IPS-18a (cell line): Measurements from ENCODE around the gene SORCS3.

Source experiments
- H3K27ac ChIP-seq: one replicate; pipeline ENCODE4 v1.5.1; 2013; ENCODE audit warnings: low read length
- H3K27me3 ChIP-seq: one replicate; pipeline ENCODE4 v1.6.1; 2013; ENCODE audit warnings: mild to moderate bottlenecking, low read length; ENCODE audit not compliant: control insufficient read depth, insufficient read depth
- H3K36me3 ChIP-seq: one replicate; pipeline ENCODE4 v1.6.1; 2013; ENCODE audit warnings: low read depth, low read length; ENCODE audit not compliant: control insufficient read depth
- H3K4me1 ChIP-seq: one replicate; pipeline ENCODE4 v1.6.1; 2013; ENCODE audit warnings: low read depth, low read length; ENCODE audit not compliant: control insufficient read depth
- H3K4me3 ChIP-seq: one replicate; pipeline ENCODE4 v1.5.1; 2013; ENCODE audit warnings: low read length
- H3K9ac ChIP-seq: one replicate; pipeline ENCODE4 v1.6.1; 2013; ENCODE audit warnings: mild to moderate bottlenecking, low read length, moderate library complexity
- H3K9me3 ChIP-seq: one replicate; pipeline ENCODE4 v1.6.1; 2013; ENCODE audit warnings: low read depth, low read length; ENCODE audit not compliant: control insufficient read depth

Gene SORCS3

DNA sequence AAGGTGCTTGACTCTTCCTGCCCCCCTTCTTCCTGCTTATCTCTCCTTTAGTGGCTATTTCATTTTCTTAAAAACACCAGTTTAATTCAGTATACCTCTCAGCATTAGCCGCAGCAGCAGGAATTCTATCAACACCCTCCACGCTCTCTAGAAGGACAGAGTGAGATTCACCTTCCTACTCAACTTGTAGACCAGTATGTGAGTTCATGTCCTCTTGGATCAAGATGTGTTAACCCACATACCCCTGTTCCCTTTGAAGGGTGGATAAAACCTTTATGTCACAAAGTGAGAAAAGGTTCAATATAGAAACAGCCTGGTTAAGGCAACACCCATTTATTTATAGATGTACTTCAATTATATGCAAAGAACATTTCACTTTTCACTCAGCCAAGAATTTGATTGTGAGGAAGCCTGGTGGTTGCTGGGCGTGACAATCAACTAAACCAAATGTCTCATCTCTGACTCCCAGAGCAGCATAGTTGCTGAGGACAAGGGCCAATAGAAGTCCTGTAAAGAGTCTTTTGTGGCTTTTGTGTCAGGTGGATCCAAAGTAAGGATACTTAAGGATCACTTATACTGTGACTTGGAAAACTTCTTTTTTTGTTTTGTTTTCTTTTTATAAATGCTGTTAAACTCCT is 617.1 kb downstream of the SORCS3 start:
- Histone ChIP-seq H3K36me3 (no peaks in the 10 kb centered on the region), H3K27ac (no peak overlapping the region), H3K4me3 (no peak overlapping the region), H3K27me3 (no peaks in the 10 kb centered on the region), H3K9me3 (no peaks in the 10 kb centered on the region), H3K4me1 (no peaks in the 10 kb centered on the region), H3K9ac (no peak overlapping the region)

DNA sequence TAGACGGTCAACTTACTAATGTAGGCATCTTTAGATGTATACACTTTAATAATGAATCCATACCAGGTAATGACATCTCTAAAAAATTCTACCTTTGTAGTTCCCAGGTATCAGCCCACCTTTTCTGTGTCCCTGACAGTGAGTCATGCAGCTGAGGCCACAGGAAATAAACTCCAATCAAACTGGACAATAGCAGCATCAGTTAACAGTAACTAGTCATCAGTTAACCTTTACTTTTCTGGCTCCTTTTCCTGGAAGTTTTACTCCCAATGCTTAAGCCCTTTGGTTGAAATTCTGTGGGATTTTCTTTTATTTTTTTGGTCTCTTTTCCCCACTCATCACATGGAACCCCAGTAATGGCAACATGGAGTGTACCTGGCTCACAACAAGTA is 617.6 kb downstream of the SORCS3 start:
- Histone ChIP-seq H3K9ac (no peak overlapping the region), H3K36me3 (no peaks in the 10 kb centered on the region), H3K4me1 (no peaks in the 10 kb centered on the region), H3K27me3 (no peaks in the 10 kb centered on the region), H3K4me3 (no peak overlapping the region), H3K27ac (no peak overlapping the region), H3K9me3 (no peaks in the 10 kb centered on the region)

DNA sequence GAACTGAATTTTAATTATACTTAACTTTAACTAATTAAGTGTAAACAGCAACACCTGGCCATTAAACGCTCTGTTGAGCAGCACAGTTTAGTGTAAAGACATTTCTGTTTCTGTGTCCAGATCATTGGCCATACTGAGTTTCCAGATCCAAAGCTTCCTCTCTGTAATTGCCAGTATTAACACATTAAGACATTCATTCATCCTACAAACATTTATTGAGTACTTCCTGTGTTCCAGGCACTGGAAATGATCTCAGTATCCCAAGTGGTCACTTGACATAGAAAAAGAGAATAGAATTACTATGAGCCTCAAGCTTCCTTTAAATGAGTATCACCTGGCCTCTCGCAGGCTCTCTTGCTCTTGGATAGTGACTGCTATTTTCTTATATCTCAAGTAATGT is 618.1 kb downstream of the SORCS3 start:
- Histone ChIP-seq H3K27me3 (no peaks in the 10 kb centered on the region), H3K27ac (no peak overlapping the region), H3K36me3 (no peaks in the 10 kb centered on the region), H3K9me3 (no peaks in the 10 kb centered on the region), H3K4me3 (no peak overlapping the region), H3K4me1 (no peaks in the 10 kb centered on the region), H3K9ac (no peak overlapping the region)

DNA sequence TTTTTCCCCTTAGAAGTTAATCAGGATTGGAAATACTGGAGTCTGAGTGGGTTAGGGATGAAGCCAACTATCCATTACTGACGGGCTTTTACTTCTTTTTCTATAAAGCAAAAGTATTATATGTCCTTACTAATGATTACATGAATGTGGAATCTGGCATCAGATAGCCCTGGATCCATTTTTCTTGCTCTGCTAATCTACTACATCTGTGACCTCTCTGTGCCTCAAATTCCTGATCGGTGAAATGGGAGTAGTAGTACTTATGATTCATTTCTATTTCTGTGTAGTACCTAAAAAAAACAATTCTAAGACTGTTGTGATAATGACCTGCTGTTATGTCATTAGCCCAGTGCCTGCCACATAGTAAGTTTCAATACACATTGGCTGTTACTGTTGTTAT is 621.6 kb downstream of the SORCS3 start:
- H3K9ac ChIP-seq, result no peak overlapping the region
- H3K4me3 ChIP-seq, result no peak overlapping the region
- no peaks in the 10 kb centered on the region for H3K27me3 ChIP-seq
- H3K36me3 ChIP-seq, result no peaks in the 10 kb centered on the region
- H3K9me3 ChIP-seq, result no peaks in the 10 kb centered on the region
- no peak overlapping the region for H3K27ac ChIP-seq
- no peaks in the 10 kb centered on the region for H3K4me1 ChIP-seq

DNA sequence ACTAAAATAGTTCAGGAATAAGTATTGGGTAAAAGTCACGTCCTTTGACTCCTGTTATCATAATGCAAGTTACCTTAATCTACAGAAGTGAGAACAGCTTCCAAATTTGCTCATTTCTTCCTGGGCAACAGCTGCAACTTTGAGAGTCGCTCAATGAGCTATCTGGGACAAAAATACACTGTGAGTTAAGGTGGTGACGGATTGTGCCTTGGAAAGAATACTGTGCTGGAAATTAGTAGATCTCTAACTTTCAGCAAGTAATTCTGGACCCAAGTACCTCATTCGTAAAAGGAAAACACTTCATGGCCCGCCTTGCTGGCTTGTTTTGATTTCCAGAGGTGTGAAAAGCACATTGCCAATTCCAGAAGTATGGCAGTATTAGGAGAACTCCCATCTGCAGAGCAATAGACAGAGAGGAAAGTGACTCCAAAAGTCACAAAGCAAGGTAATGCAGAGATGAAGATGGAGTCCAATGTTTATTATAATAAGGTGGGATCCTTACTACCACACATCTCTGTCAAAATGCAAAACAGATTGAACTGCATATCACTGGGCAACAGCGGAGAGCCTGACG is 626.0 kb downstream of the SORCS3 start:
- Histone ChIP-seq H3K4me1 (no peaks in the 10 kb centered on the region), H3K9ac (no peak overlapping the region), H3K27me3 (no peaks in the 10 kb centered on the region), H3K9me3 (no peaks in the 10 kb centered on the region), H3K36me3 (no peaks in the 10 kb centered on the region), H3K4me3 (no peak overlapping the region), H3K27ac (no peak overlapping the region)

DNA sequence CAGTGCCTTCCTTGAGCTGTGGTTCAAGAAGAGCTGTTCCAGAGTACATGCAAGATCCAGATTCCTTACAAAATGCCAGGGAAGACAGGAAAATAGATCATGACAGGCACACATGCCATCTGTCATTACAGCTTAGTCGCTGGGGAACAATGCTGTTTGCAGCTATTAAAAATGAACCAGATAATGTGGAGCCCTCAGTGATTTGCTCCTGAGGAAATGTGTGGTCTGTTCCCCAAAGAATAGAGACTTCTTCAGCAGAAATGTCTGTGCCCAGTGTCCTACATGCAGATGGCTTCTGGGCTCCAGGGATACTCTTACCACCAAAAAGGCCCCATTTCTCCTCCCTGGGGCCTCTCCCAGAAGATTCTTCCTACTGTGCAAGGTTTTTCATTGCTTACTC is 627.9 kb downstream of the SORCS3 start:
- H3K9me3 ChIP-seq, result no peaks in the 10 kb centered on the region
- H3K27me3 ChIP-seq, result no peaks in the 10 kb centered on the region
- H3K4me1 ChIP-seq, result no peaks in the 10 kb centered on the region
- no peak overlapping the region for H3K9ac ChIP-seq
- H3K27ac ChIP-seq, result no peak overlapping the region
- H3K36me3 ChIP-seq, result no peaks in the 10 kb centered on the region
- no peak overlapping the region for H3K4me3 ChIP-seq

DNA sequence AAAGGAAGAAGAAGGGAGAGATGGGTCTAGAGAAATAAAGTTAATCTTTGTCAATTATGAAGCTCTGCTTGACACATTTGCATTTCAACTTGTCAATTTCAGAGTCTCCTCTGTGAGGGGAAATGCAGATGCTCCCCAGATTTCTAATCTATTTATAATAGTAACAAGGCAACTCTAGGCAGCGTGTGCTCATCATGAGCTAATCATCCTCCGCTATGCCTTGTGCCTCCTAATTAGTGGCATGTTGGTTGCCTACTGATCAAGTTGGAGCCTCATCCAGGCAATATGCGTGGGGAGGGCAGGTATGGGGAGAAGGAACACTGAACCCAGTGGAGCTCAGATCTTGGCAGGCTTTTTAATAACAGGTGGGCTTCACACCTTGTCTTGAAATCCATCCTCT is 628.6 kb downstream of the SORCS3 start:
- Histone ChIP-seq H3K36me3 (no peaks in the 10 kb centered on the region), H3K4me3 (no peak overlapping the region), H3K9me3 (no peaks in the 10 kb centered on the region), H3K27me3 (no peaks in the 10 kb centered on the region), H3K4me1 (no peaks in the 10 kb centered on the region), H3K9ac (no peak overlapping the region), H3K27ac (no peak overlapping the region)

DNA sequence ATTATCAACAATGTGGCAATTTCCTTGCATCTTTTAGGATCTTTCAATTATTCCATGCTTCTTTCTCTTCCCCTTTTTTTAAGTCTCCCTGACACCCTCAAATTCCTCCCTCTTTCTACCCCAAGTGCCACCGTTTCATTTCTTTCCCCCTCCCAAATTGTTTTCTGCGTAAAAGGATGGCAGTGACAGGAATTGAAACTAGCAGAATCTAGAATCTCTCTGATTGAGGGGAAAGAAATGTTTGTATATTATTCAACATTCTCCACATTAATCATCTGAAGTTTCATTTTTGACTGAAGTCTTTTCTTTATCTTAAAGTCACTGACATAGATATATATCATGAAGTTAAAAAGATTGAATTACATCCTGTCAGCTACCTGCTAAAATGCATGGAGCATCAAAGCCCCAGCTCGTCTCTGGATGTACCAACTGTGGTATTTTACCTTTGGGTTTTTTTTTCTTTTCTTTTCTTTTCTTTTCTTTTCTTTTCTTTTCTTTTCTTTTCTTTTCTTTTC is 633.5 kb downstream of the SORCS3 start:
- no peaks in the 10 kb centered on the region for H3K9me3 ChIP-seq
- H3K36me3 ChIP-seq, result no peaks in the 10 kb centered on the region
- no peaks in the 10 kb centered on the region for H3K27me3 ChIP-seq
- no peak overlapping the region for H3K9ac ChIP-seq
- H3K27ac ChIP-seq, result no peak overlapping the region
- H3K4me1 ChIP-seq, result no peaks in the 10 kb centered on the region
- H3K4me3 ChIP-seq, result no peak overlapping the region

DNA sequence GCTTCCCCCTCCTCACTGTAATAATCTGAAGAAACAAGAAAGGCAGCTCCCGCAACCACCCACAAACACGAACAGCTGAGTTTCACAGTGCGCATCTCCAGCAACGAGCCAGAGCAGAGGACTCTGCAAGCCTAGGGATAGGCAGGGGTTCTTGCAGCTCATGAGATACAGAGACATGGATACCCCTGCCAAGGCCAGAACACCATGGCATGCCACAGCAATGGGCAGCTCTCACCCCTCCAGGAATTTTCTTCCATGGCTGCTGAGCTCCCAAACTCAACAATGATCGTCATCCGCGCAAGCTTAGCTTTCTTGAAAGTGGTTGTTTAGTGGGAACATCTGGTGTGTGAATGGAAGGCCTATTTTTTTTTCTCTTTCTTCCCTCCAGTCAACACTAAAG is 637.3 kb downstream of the SORCS3 start:
- Histone ChIP-seq H3K36me3 (no peaks in the 10 kb centered on the region), H3K4me1 (no peaks in the 10 kb centered on the region), H3K9ac (no peak overlapping the region), H3K4me3 (no peak overlapping the region), H3K27me3 (no peaks in the 10 kb centered on the region), H3K9me3 (no peaks in the 10 kb centered on the region), H3K27ac (no peak overlapping the region)

DNA sequence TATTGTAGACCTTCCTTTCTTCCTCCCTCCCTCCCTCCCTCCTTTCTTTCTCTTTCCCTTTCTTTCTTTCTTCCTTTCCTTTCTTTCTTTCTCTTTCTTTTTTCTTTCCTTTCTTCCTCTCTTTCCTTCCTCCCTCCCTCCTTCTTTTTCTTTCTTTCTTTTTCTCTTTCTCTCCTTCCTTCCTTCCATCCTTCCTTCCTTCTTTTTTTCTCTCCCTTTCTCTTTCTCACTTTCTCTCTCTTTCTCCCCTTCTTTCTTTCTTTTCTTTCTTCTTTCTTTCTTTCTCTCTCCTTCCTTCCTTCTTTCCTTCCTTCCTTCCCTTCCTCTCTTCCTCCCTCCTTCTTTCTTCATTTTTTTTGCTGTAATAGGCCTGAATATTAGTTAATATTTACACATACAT is 638.0 kb downstream of the SORCS3 start:
- Histone ChIP-seq H3K9ac (no peak overlapping the region), H3K36me3 (no peaks in the 10 kb centered on the region), H3K27me3 (no peaks in the 10 kb centered on the region), H3K4me1 (no peaks in the 10 kb centered on the region), H3K4me3 (no peak overlapping the region), H3K27ac (no peak overlapping the region), H3K9me3 (no peaks in the 10 kb centered on the region)

DNA sequence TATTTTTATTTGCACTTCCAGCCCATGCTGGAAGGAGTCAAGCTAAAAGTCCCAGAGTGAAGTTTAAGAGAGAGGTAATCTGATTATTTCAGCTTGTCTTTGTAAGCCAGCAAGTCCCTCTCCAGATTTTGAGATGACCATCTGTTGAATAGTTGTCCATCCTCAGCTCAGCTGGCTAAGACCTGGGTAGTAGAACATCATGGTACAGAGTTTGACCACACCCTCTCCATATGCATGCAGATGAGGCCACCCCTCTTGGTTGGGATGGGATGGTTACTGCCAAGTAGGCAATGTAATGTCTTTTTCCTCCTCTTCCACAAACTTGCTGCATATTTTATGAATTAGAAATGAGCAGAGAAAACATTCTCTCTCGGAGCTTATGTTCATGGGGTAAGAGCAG is 639.8 kb downstream of the SORCS3 start:
- no peak overlapping the region for H3K27ac ChIP-seq
- H3K9me3 ChIP-seq, result no peaks in the 10 kb centered on the region

DNA sequence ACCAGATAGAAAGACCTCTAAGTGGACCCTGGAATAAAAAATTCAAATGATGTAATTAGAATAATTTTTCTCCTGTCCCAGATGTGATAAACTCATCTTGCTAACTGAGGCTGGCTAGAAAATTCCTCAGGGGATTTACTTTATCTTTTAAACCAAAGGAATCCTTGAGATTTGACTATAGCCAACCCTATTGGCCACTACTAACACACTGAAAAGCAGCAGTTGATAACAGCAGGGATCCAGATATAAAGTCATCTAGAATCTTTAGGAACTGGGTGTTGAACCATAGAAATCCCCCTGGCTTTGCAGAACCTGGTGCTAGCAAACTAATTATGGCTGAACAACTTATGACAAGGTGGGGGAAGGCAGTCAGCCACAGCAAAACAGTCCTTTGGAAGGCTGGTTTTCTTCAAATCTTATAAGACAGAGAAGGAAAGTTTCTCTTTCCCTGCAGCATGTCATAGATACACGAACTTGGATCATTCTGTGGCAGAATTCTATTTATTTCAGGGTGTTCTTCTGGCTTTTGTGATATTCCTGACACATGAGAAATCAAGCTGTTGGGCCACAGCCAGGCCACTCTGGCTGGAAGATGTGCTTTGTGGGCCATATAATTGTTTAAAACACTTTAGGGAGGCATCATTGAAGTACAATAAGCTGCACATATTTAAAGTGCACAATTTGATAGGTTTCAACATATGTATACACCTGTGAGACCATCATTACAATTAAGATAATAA is 643.6 kb downstream of the SORCS3 start:
- no peaks in the 10 kb centered on the region for H3K36me3 ChIP-seq
- no peaks in the 10 kb centered on the region for H3K4me1 ChIP-seq
- H3K9me3 ChIP-seq, result no peaks in the 10 kb centered on the region
- no peak overlapping the region for H3K27ac ChIP-seq
- no peak overlapping the region for H3K9ac ChIP-seq
- H3K27me3 ChIP-seq, result no peaks in the 10 kb centered on the region
- no peak overlapping the region for H3K4me3 ChIP-seq

More for the DNA sequence above, 639.8 kb downstream of the SORCS3 start:
- Histone ChIP-seq H3K36me3 (no peaks in the 10 kb centered on the region), H3K4me1 (no peaks in the 10 kb centered on the region), H3K27me3 (no peaks in the 10 kb centered on the region), H3K4me3 (no peak overlapping the region), H3K9ac (no peak overlapping the region)
